ENCODE measurements around the gene EXOC3L1.

The EXOC3L1 gene

GRCh38 chr16:67147437-67148140 lies 42.3 kb downstream of the EXOC3L1 start:
- no peak for DNase-seq

- no peak for DNase-seq
Measured at GRCh38 chr16:67146523-67147357, 43.2 kb downstream of the EXOC3L1 start.

DNA sequence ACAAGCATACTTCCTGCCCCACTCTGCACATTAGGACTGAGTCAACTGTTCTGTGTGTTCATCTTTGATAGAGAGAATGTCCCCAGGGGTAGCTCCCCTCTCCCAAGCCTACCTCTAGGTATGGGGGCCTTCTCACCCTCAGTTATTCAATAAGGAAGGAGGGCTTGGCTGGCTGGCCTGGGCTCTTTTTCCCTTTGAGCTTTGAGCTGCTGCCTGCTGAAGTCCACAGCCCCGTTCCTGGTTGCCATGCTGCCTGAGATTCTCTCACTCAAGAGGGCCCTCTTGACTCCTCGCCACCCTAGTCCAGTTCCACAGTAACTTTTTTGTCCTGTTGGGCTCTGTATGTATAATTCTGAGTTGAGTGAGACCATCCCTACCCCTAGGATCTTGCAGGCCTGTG lies 44.2 kb downstream of the EXOC3L1 start:
- no peak for DNase-seq

GRCh38 chr16:67144943-67145342 lies 45.0 kb downstream of the EXOC3L1 start:
- no peak for DNase-seq

GRCh38 chr16:67142342-67142741 lies 47.6 kb downstream of the EXOC3L1 start:
- DNase-seq, result no peak

- DNase-seq, result no peak
Measured at GRCh38 chr16:67141391-67141790, 48.5 kb downstream of the EXOC3L1 start.

GRCh38 chr16:67137605-67138004 lies 52.3 kb downstream of the EXOC3L1 start:
- DNase-seq, result no peak
